ENCODE data around the gene HMHB1.

GRCh38 chr5:143788401-143788800 is 23.6 kb upstream of the HMHB1 start:
- TF ChIP-seq CTCF (optimal IDR thresholded peaks at IDR 0.05 in 1 of 3, IDR thresholded peaks at IDR 0.05 in 1 of 3, conservative IDR thresholded peaks at IDR 0.05 in 1 of 3; ENCODE audit: extremely low read depth in 1 of 3, insufficient read depth in 2 of 3, low read length in 3 of 3): no peak
- no peak for TF ChIP-seq EZH2 (IDR thresholded peaks at IDR 0.05; ENCODE audit: low read length)

Measured in keratinocyte (primary cell).